Measurements from ENCODE around the gene SLC37A1.

The SLC37A1 gene

GRCh38 chr21:42616446-42616845, 102.8 kb downstream of the SLC37A1 start:
- TF ChIP-seq, protein P1, sequence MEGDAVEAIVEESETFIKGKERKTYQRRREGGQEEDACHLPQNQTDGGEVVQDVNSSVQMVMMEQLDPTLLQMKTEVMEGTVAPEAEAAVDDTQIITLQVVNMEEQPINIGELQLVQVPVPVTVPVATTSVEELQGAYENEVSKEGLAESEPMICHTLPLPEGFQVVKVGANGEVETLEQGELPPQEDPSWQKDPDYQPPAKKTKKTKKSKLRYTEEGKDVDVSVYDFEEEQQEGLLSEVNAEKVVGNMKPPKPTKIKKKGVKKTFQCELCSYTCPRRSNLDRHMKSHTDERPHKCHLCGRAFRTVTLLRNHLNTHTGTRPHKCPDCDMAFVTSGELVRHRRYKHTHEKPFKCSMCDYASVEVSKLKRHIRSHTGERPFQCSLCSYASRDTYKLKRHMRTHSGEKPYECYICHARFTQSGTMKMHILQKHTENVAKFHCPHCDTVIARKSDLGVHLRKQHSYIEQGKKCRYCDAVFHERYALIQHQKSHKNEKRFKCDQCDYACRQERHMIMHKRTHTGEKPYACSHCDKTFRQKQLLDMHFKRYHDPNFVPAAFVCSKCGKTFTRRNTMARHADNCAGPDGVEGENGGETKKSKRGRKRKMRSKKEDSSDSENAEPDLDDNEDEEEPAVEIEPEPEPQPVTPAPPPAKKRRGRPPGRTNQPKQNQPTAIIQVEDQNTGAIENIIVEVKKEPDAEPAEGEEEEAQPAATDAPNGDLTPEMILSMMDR (IDR thresholded peaks at IDR 0.05): no peak

- TF ChIP-seq, protein P1 (IDR thresholded peaks at IDR 0.05): no peak
These were observed 103.3 kb downstream of the SLC37A1 start for GRCh38 chr21:42616941-42617340.

- TF ChIP-seq, protein P1 (IDR thresholded peaks at IDR 0.05): no peak
These were observed 103.8 kb downstream of the SLC37A1 start for GRCh38 chr21:42617486-42617885.

DNA sequence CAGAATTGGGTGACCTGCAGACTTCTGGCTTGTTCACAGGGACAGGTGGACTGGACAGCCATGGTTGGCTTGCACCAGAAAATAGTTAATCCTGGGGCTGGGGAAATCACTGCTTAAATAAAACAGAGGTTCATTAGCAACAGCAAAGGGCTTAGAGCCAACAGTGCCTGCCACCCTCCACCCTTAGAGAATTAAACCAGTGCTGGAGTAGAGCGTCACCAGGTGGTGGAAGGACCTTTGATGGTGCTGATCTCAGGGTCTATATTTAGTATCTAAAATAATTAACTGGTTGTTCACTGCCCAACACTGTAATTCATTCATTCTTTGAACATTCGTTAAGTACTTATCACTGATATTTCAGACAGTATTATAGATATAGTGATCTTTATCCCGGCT, 105.1 kb downstream of the SLC37A1 start:
- TF ChIP-seq, protein P1 (IDR thresholded peaks at IDR 0.05): no peak

DNA sequence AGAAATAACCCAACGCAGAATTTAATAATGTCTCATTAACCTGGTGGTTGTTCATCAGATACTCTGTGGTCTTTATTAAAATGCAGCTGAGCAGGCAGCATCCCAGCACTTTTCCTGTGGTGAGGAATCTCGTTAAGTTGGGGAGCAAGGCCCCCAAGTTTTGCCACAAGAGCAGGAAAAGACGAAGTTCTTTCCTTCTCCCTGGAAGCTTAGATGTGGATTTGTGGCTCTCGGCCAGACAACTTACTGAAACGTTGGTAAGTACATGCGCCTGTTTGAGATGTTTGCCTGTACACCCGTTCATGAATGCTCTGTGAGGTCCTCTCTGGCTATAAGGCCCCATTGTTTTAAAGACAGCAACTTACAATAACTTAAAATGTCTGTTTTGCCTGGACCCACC, 105.5 kb downstream of the SLC37A1 start:
- TF ChIP-seq, protein P1 (IDR thresholded peaks at IDR 0.05): no peak

- TF ChIP-seq, protein P1 (IDR thresholded peaks at IDR 0.05): no peak
These were observed 106.2 kb downstream of the SLC37A1 start for GRCh38 chr21:42619841-42620240.

DNA sequence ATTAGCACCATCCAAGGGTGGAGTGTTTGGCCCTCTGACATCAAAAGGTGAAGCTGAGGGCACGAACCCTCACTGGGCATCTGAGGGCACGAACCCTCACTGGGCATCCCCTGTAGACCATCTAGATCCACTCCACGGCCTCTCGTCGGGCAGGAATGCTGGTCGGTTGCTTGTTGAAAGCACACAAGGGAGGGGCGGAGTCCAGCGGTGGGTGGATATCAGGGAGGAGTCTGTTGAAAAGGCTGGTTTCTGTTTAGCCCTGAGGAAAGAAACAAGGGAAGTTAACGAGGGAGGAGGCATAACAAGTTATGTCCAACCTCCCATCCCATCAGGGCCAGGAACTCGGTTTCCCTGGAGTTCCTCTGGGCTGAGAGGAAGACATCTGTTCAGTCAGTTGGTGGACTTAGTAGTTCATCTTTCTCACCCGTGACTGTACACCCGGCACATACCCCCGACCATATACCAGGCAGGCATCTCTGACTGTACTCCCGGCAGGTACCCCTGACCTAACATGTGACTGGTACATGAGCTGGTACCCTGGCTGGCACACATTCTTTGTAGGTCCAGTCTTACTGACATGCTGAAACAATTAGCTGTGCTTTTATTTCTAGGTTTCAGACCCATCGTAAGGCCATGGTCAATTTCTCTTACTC, 107.6 kb downstream of the SLC37A1 start:
- TF ChIP-seq, protein P1 (IDR thresholded peaks at IDR 0.05): no peak

DNA sequence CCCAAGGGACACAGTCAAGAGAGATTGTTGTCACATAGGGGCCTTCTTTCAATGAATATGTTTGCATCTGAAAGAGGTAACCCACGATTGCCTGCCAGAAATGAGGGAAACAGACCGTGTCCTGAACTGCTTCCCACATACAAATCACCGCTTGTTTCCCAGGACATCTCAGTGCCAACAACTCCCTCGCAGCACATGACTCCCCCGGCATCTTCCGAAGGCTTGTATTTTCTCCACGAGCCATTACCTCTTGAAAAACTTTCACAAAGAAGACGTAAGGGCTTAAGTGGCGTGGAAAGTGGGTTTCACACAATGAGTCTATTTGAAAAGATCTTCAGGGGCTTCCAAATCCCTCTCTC, 108.1 kb downstream of the SLC37A1 start:
- TF ChIP-seq, protein P1 (IDR thresholded peaks at IDR 0.05): no peak
